Right lobe of liver (tissue), 4 donors: ENCODE results near the gene ERBB4.

ENCODE experiments used
- POLR2A ChIP-seq: fragments of 450-650 bp; IDR thresholded peaks from one replicate; pipeline ENCODE4 v1.6.1; 2017; ENCODE audit warnings: antibody characterized with exemption, mild to moderate bottlenecking
- TF ChIP-seq, protein P1 (sequence below), 4 donors: fragments of 200-600 bp in 3 of 4; fragments of 450-650 bp in 1 of 4; IDR thresholded peaks; one replicate each; pipeline versions ENCODE4 v1.5.1 to v1.8.0; 2016 to 2022; ENCODE audit warnings: antibody characterized with exemption in 4 of 4, mild to moderate bottlenecking in 2 of 4
- donor health status: DM: no; HTN: no; CAD: no.
- donor health status: DM: no; HTN: no; CAD: no.
- donor health status: DM: no; HTN: yes; CAD: no.

DNA sequence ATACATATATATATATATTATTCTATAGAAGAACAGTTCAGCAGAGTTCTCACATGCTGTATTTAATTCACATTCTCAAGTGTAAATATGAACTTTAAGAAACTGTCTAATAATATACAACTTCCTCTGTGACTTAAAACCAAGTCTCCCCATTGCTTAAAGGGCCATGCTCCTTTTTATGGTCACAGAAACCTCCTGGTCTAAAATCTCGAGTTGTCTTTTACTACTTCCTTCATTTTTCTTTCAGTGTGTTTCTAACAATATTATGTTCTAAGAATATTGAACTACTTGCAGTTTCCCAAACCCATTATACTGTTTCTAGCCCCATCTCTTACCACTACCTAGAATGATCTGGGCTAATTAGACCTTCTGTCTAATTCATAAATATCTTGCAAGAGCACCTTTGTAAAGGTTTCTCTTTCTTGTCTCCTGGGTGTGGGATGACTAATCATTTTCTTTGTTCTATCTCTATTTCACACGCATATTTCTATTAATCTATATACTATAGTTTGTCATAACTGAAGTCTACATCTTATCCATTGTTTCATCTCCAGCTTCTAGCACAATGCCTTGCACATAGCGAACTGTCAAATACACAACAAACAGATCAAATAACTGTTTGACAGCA, 48.8 kb downstream of the ERBB4 start:
- TF ChIP-seq POLR2A, result no peak
- TF ChIP-seq, protein P1, sequence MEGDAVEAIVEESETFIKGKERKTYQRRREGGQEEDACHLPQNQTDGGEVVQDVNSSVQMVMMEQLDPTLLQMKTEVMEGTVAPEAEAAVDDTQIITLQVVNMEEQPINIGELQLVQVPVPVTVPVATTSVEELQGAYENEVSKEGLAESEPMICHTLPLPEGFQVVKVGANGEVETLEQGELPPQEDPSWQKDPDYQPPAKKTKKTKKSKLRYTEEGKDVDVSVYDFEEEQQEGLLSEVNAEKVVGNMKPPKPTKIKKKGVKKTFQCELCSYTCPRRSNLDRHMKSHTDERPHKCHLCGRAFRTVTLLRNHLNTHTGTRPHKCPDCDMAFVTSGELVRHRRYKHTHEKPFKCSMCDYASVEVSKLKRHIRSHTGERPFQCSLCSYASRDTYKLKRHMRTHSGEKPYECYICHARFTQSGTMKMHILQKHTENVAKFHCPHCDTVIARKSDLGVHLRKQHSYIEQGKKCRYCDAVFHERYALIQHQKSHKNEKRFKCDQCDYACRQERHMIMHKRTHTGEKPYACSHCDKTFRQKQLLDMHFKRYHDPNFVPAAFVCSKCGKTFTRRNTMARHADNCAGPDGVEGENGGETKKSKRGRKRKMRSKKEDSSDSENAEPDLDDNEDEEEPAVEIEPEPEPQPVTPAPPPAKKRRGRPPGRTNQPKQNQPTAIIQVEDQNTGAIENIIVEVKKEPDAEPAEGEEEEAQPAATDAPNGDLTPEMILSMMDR (IDR thresholded peaks at IDR 0.05), result no peak
